Aorta (tissue), 5 donors: Measurements from ENCODE around the gene KRTAP10-7. TPM values are rescaled to one million over a fixed set of nuclear protein-coding genes. Genes with fewer than 3 reads are reported as not detected.
"Not testable (repeated sequence)": the region's sequence is repeated elsewhere in the genome, so short reads cannot be mapped to it uniquely, and the experiment has no call there.

ENCODE experiments used
- ATAC-seq: fragments of 200-7000 bp; cut with Tn5 transposase; one replicate; pipeline ENCODE4 v1.9.1; 2022; ENCODE audit warnings: moderate library complexity; ENCODE audit not compliant: low FRiP score
- DNase-seq, 2 donors: peaks; one replicate each; pipeline ENCODE4 v3.0.0-alpha.2; 2020
- H3K27ac ChIP-seq, 2 donors: one replicate each; pipeline ENCODE4 v1.5.1; 2013; ENCODE audit warnings: low read length in 2 of 2, mild to moderate bottlenecking in 2 of 2, moderate library complexity in 2 of 2, control low read depth in 1 of 2, inconsistent platforms in 1 of 2, low read depth in 1 of 2
- H3K27me3 ChIP-seq, 2 donors: one replicate each; pipeline ENCODE4 v1.6.1; 2013; ENCODE audit warnings: control low read depth in 1 of 2, low read length in 1 of 2, mild to moderate bottlenecking in 1 of 2, moderate library complexity in 1 of 2; ENCODE audit not compliant: insufficient read depth in 2 of 2, control insufficient read depth in 1 of 2
- H3K36me3 ChIP-seq, 2 donors: one replicate each; pipeline ENCODE4 v1.6.1; 2013; ENCODE audit warnings: control low read depth in 1 of 2, low read length in 1 of 2, mild to moderate bottlenecking in 1 of 2; ENCODE audit not compliant: insufficient read depth in 2 of 2, control insufficient read depth in 1 of 2
- H3K4me1 ChIP-seq, 2 donors: one replicate each; pipeline ENCODE4 v1.6.1; 2013; ENCODE audit warnings: low read length in 2 of 2, control low read depth in 1 of 2, mild to moderate bottlenecking in 1 of 2, moderate library complexity in 1 of 2; ENCODE audit not compliant: insufficient read depth in 2 of 2, control insufficient read depth in 1 of 2
- H3K4me3 ChIP-seq, 2 donors: one replicate each; pipeline ENCODE4 v1.5.1; 2013; ENCODE audit warnings: low read length in 2 of 2, control low read depth in 1 of 2, mild to moderate bottlenecking in 1 of 2
- H3K9me3 ChIP-seq: one replicate; pipeline ENCODE4 v1.6.1; 2013; ENCODE audit warnings: mild to moderate bottlenecking, low read length; ENCODE audit not compliant: control insufficient read depth
- WGBS, 2 donors: extraction: QIAGEN DNeasy Blood & Tissue Kit; methylation state at CpG; one replicate each; pipeline ENCODE4 v1.1.7; 2013; 5-methylcytosine and 5-hydroxymethylcytosine counted together
- intact Hi-C, 2 donors: fragments of 100-400 bp; cut with DNase I; formaldehyde crosslinking; loops; one replicate each; pipeline versions ENCODE4 v1.14.2 to v1.15.0; 2022
- polyA plus RNA-seq, 2 donors: library from polyadenylated mRNA; stranded (reverse); fragments of 200-250 nt; gene quantifications; one replicate each; pipeline ENCODE4 v1.2.3, GENCODE V29; 2013
- total RNA-seq, 2 donors: library from RNA; stranded (reverse); fragmentation: NEBNext Ultra II Directional; extraction: Animal tissue kit (Norgen Biotek cat#: 25700); gene quantifications; one replicate each; pipeline ENCODE4 v1.2.1, GENCODE V29; 2021
- donor health status: healthy with polysubstance abuse.
- donor health status: Bipolar disorder and iron deficiency.
- donor health status: DM: no; HTN: no; CAD: no.
- donor health status: DM: no; HTN: no; CAD: no.
- donor health status: DM: yes; HTN: yes; CAD: no.

The KRTAP10-7 gene
- total and polyA plus RNA-seq, 4 donors = not detected

DNA sequence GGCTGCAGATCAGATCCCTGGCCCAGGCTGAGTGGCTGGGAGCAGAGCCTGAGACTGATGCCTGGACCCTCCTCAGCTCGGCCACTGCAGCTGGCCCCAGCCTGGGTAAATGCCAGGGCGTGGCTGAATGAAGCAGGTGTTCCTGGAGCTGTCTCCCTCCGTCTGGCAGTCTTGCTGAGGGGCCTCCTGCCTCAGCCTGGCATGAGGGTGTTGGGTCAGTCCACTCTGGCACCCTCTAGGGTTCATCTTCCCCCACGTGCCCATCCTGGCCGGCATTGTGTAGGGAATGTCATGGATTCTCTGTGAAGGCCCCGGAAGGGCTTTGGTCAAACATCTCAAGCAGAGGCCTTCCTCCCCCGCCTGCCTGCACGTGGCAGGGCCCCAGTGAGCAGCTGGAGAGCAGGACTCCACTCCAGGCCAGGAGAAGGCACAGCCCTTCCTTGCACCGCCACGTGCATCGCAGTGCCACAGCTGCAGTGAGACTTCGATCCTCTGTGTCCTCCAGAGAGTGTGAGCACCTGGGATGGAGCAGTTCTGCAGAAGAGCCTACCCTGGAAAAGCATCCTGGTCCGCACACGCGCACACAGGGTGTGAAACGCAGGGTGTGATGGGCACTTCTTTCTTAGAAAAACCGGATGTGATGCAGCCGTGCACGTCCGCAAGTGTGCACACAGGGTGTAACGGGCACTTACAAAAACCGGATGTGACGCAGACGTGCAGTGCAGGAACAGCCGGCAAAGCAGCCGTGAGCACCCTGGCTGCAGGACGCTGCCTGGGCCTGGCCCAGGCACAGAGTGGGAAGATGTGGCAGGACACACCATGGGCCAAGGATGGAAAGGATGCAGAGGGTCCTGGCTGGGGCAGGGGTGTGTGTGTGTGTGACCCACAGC, 31.5 kb upstream of the KRTAP10-7 start:
- no peak for ATAC-seq
- DNase-seq = no peak
- Histone ChIP-seq H3K27ac (no peak overlapping the region), H3K36me3 (no peaks in the 10 kb centered on the region), H3K4me3 (no peak overlapping the region), H3K27me3 (no peaks in the 10 kb centered on the region), H3K4me1 (no peaks in the 10 kb centered on the region), H3K9me3 (peaks cover 2% of the 10 kb centered on the region)
- intact Hi-C loops = no loop called here
- 80 to 84% methylated on average over 27 of the region's 27 CpGs for WGBS, 2 donors

DNA sequence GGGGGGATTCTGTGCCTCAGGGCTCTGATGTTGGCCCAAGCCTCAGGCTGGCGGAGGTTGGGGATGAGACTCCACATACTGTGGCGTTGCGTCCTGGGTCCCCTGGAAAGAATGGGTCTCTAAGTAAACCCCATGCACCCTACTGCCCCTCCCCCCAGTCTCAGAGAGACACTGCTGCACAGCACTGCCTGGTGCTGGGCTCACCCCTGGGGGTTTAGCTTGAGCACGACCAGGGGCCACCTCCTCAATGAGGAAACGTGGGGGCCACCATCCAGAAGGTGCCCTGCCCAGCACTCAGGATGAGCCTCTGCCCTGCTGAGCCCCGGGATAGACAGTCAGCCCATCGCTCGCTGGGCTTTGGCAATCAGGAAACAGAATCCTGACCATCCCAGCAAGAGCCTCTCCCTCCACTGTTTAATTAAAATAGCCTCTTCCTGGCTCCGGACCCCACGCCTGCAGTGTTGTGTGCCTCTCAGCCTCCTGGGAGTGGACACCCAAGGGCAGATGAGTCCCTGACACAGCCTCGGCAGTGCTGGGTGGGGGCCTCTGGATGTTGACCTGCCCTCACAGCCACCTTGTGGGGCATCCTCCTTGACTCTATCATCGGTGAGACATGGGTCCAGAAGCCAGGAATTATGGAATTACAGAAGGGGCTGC, 30.4 kb upstream of the KRTAP10-7 start:
- no peak overlapping the region for H3K4me3 ChIP-seq
- H3K9me3 ChIP-seq = peaks cover 2% of the 10 kb centered on the region
- H3K27me3 ChIP-seq = no peaks in the 10 kb centered on the region
- H3K36me3 ChIP-seq = no peaks in the 10 kb centered on the region
- no peaks in the 10 kb centered on the region for H3K4me1 ChIP-seq
- intact Hi-C loops = no loop called here
- ATAC-seq (no peak), DNase-seq (peak in 1 of 2 donors; percentile 59)
- no peak overlapping the region for H3K27ac ChIP-seq
- WGBS, 2 donors = 88 to 90% methylated on average over 12 of the region's 12 CpGs

DNA sequence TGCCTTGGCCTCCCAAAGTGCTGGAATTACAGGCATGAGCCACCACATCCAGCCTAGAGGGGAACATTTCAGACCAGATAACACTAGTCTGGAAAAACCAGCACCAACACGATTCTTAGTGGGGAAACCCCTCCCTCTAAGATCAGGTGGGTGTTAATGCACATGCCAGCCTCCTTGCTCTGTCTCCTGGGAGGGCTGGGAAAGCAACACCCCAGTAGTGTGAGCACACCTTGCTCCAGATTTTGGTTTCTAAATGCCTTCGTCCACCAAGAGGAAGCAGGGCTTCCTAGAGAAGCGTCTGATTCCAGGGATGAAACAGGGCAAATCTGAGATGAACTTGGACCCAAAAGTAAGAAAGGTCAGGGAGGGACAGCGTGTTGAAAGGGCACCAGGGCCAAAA, 29.1 kb upstream of the KRTAP10-7 start:
- no peaks in the 10 kb centered on the region for H3K36me3 ChIP-seq
- no peak overlapping the region for H3K27ac ChIP-seq
- H3K27me3 ChIP-seq = no peaks in the 10 kb centered on the region
- WGBS, 2 donors = 72 to 87% methylated on average over 4 of the region's 4 CpGs
- no peaks in the 10 kb centered on the region for H3K4me1 ChIP-seq
- intact Hi-C loops = no loop called here
- H3K9me3 ChIP-seq = peaks cover 2% of the 10 kb centered on the region
- no peak overlapping the region for H3K4me3 ChIP-seq
- no peak for ATAC-seq
- DNase-seq = no peak

DNA sequence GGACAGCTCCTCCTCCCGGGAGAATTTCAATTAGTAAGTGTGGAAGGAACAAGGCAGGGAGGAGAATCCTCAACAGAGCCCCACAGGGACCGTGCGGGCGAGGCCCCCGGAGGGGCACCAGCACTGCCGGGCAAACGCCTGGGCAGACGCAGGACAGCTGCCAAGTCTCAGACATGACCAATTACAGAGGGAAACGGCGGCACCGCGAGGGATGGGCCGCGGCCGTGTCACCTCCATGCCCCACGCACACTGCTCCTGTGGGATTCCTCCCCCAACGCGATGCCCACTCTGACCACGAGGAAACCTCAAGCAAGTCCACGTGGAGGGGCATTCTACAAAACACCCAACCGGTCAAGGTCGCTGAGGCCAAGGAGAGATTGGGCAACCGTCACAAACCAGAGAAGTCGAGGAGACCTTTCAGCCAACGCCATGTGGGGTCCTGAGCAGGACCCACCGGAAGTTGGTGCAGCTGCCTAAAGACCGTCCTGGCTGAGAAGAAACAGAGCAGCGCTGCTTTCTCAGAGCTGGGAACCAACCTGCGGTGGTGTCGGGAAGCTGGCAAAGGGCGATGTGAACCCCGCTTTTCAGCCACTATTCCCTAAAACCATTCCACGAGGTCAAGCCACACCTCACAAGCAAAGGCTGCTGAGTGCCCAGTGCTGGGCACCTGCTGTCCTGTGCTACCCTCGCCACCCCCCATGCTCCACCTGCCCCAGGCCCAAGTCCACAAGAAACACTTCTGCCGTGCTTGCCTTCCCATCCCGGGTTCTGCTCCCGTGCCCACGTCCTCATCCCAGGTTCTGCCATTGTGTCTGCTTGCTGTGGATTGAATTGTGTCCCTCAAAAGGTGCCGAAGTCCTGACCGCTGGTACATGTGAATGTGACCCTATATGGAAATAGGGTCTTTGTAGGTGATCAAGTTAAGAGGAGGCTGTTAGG, 28.3 kb upstream of the KRTAP10-7 start:
- H3K27ac ChIP-seq = no peak overlapping the region
- H3K27me3 ChIP-seq = no peaks in the 10 kb centered on the region
- no peaks in the 10 kb centered on the region for H3K36me3 ChIP-seq
- peaks cover 2% of the 10 kb centered on the region for H3K9me3 ChIP-seq
- WGBS, 2 donors = 94 to 95% methylated on average over 39 to 40 of the region's 40 CpGs
- peak in 1 of 2 donors; percentile 65 for DNase-seq
- intact Hi-C loops = no loop called here
- no peak overlapping the region for H3K4me3 ChIP-seq
- no peak for ATAC-seq
- no peaks in the 10 kb centered on the region for H3K4me1 ChIP-seq

DNA sequence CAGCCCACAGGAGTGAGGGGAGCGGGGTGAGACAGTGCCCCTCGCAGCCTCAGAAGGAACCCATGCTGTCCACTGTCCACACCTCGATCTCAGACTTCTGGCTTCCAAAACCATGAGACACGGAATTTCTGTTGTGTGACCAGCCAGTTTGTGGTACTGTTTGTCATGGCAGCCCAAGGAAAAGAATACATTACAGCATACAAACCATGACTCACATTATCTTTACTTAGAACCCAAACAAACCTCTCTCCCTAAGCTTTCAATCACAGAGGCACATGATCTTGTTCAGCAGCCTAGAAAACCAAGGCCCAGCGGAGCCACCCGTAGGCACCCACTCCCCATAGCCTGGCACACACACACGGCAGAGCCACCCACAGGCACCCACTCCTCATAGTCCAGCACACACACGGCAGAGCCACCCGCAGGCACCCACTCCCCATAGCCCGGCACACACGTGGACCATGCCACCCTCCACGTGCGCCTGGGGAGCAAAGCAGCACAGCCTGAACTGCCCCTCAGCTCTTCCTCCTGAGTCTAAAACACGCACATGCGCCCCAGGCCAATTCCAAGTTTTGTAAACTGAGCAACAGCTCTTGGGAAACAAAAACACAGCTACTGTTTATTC, 27.3 kb upstream of the KRTAP10-7 start:
- no peak for ATAC-seq
- Histone ChIP-seq H3K4me1 (no peaks in the 10 kb centered on the region), H3K27ac (no peak overlapping the region), H3K27me3 (no peaks in the 10 kb centered on the region), H3K9me3 (peaks cover 6% of the 10 kb centered on the region), H3K4me3 (no peak overlapping the region), H3K36me3 (no peaks in the 10 kb centered on the region)
- DNase-seq = peak in 1 of 2 donors; percentile 50
- WGBS, 2 donors = 44% methylated on average over 15 of the region's 15 CpGs
- intact Hi-C loops = no loop called here

DNA sequence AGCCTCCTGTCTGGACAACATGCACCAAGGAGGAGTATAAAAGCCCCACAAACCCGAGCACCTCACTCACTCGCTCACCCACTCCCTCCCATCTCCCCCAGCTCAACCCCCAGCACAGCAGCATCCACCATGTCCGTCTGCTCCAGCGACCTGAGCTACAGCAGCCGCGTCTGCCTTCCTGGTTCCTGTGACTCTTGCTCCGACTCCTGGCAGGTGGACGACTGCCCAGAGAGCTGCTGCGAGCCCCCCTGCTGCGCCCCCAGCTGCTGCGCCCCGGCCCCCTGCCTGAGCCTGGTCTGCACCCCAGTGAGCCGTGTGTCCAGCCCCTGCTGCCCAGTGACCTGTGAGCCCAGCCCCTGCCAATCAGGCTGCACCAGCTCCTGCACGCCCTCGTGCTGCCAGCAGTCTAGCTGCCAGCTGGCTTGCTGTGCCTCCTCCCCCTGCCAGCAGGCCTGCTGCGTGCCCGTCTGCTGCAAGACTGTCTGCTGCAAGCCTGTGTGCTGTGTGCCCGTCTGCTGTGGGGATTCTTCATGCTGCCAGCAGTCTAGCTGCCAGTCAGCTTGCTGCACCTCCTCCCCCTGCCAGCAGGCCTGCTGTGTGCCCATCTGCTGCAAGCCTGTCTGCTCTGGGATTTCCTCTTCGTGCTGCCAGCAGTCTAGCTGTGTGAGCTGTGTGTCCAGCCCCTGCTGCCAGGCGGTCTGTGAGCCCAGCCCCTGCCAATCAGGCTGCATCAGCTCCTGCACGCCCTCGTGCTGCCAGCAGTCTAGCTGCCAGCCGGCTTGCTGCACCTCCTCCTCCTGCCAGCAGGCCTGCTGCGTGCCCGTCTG, 26.6 kb upstream of the KRTAP10-7 start, which contains the start of gene KRTAP10-4:
Gene KRTAP10-4, plus strand, starts transcription at position 100 of the 827 bp plus-strand sequence. Its CDS starts 30 bp downstream, at position 130.
- WGBS, 2 donors = 35 to 44% methylated on average over 21 to 23 of the region's 25 CpGs
- ATAC-seq, H3K9me3 ChIP-seq, H3K4me3 ChIP-seq, H3K36me3 ChIP-seq, H3K27me3 ChIP-seq, H3K4me1 ChIP-seq, H3K27ac ChIP-seq, intact Hi-C loops: not testable (repeated sequence)
- peak in 1 of 2 donors; percentile 73 for DNase-seq

DNA sequence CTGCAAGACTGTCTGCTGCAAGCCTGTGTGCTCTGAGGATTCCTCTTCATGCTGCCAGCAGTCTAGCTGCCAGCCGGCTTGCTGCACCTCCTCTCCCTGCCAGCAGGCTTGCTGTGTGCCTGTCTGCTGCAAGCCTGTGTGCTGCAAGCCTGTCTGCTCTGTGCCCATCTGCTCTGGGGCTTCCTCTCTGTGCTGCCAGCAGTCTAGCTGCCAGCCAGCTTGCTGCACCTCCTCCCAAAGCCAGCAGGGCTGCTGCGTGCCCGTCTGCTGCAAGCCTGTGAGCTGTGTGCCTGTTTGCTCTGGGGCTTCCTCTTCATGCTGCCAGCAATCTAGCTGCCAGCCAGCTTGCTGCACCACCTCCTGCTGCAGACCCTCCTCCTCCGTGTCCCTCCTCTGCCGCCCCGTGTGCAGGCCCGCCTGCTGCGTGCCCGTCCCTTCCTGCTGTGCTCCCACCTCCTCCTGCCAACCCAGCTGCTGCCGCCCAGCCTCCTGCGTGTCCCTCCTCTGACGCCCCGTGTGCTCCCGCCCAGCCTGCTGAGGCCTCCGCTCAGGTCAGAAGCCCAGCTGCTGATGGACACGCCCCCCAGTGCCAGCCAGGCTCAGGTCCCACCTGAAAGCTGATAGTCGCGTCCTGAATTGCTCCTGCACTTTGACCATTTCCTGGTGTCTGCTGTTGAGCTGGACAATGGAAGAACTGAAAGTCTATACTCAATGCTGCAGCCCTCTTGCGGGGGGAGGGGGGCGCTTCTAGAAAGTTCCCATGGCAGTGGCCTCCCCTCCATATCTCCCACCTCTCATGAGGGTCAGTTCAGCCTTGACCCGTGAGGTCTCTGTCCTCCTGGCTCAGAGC, 25.7 kb upstream of the KRTAP10-7 start:
- DNase-seq (peak in 1 of 2 donors; percentile 35), ATAC-seq (no peak)
- no peaks in the 10 kb centered on the region for H3K36me3 ChIP-seq
- peaks cover 6% of the 10 kb centered on the region for H3K9me3 ChIP-seq
- H3K4me3 ChIP-seq = no peak overlapping the region
- no peak overlapping the region for H3K27ac ChIP-seq
- H3K27me3 ChIP-seq = no peaks in the 10 kb centered on the region
- WGBS, 2 donors = 51 to 62% methylated on average over 18 to 21 of the region's 21 CpGs
- intact Hi-C loops = no loop called here
- no peaks in the 10 kb centered on the region for H3K4me1 ChIP-seq
